Fibroblast of lung (primary cell): ENCODE data around the gene GDI1.

ENCODE experiments used
- CTCF ChIP-seq, 2 donors: IDR thresholded peaks in 1 of 2; conservative IDR thresholded peaks in 1 of 2; 1 replicate in 1 of 2; 2 replicates in 1 of 2; pipeline ENCODE4 v1.5.1; 2011 to 2012; ENCODE audit warnings: low read length in 2 of 2, control low read depth in 1 of 2, inconsistent platforms in 1 of 2, low read depth in 1 of 2, mild to moderate bottlenecking in 1 of 2
- EZH2 ChIP-seq: IDR thresholded peaks from 2 replicates; pipeline ENCODE4 v1.5.1; 2012; ENCODE audit warnings: low read length, control low read depth, mild to moderate bottlenecking; ENCODE audit errors: missing control alignments

GRCh38 chrX:154457491-154458115 lies 20.6 kb downstream of the GDI1 start:
- TF ChIP-seq CTCF (conservative IDR thresholded peaks at IDR 0.05 in 1 of 2, IDR thresholded peaks at IDR 0.05 in 1 of 2; ENCODE audit: low read depth in 1 of 2, low read length in 2 of 2): no peak
- no peak for TF ChIP-seq EZH2
